ENCODE measurements around the gene DARS1.
"Not testable (repeated sequence)": the region's sequence is repeated elsewhere in the genome, so short reads cannot be mapped to it uniquely, and the experiment has no call there.

The DARS1 gene

GRCh38 chr2:135890149-135890548 lies 95.3 kb downstream of the DARS1 start:
- H3K79me2 ChIP-seq (ENCODE audit: low read length) = no peaks in the 10 kb centered on the region

GRCh38 chr2:135888587-135888986 lies 96.8 kb downstream of the DARS1 start:
- H3K27me3 ChIP-seq (ENCODE audit: low read depth, low read length); H3K9ac ChIP-seq (ENCODE audit: low read length); H3K4me3 ChIP-seq (ENCODE audit: low read length); H3K4me1 ChIP-seq (ENCODE audit: low read length); H3K9me3 ChIP-seq (ENCODE audit: insufficient read depth, low read length); H3K36me3 ChIP-seq (replicated peaks; ENCODE audit: low read depth, low read length); H3K27ac ChIP-seq (ENCODE audit: low read length); H3K79me2 ChIP-seq (ENCODE audit: low read length); H4K20me1 ChIP-seq (ENCODE audit: insufficient read depth, low read length); H2AFZ ChIP-seq (ENCODE audit: low read depth, low read length); H3K4me2 ChIP-seq (ENCODE audit: low read length): not testable (repeated sequence)

More at GRCh38 chr2:135890149-135890548, 95.3 kb downstream of the DARS1 start:
- Histone ChIP-seq H3K27ac (ENCODE audit: low read length) (no peak overlapping the region), H3K4me3 (ENCODE audit: low read length) (no peak overlapping the region), H3K9ac (ENCODE audit: low read length) (no peak overlapping the region), H3K4me1 (ENCODE audit: low read length) (no peaks in the 10 kb centered on the region), H4K20me1 (ENCODE audit: insufficient read depth, low read length) (no peaks in the 10 kb centered on the region), H2AFZ (ENCODE audit: low read depth, low read length) (no peak overlapping the region), H3K9me3 (ENCODE audit: insufficient read depth, low read length) (no peaks in the 10 kb centered on the region), H3K36me3 (replicated peaks; ENCODE audit: low read depth, low read length) (no peaks in the 10 kb centered on the region), H3K4me2 (ENCODE audit: low read length) (no peak overlapping the region), H3K27me3 (ENCODE audit: low read depth, low read length) (no peaks in the 10 kb centered on the region)
- TF ChIP-seq CTCF (IDR thresholded peaks at IDR 0.05; ENCODE audit: low read depth, low read length) = no peak
- TF ChIP-seq EZH2phosphoT487 (IDR thresholded peaks at IDR 0.05; ENCODE audit: low read depth) = no peak

- no peaks in the 10 kb centered on the region for H4K20me1 ChIP-seq (ENCODE audit: insufficient read depth, low read length)
- peaks cover 8% of the 10 kb centered on the region; the same call in 1 of the 2 replicates for H3K27me3 ChIP-seq (ENCODE audit: low read depth, low read length)
- H3K79me2 ChIP-seq (ENCODE audit: low read length) = no peaks in the 10 kb centered on the region
- H3K4me2 ChIP-seq (ENCODE audit: low read length) = no peak overlapping the region
- no peaks in the 10 kb centered on the region for H3K36me3 ChIP-seq (replicated peaks; ENCODE audit: low read depth, low read length)
- H2AFZ ChIP-seq (ENCODE audit: low read depth, low read length) = no peak overlapping the region
- no peak for TF ChIP-seq CTCF (IDR thresholded peaks at IDR 0.05; ENCODE audit: low read depth, low read length)
- no peak overlapping the region for H3K4me3 ChIP-seq (ENCODE audit: low read length)
- H3K9ac ChIP-seq (ENCODE audit: low read length) = no peak overlapping the region
- no peaks in the 10 kb centered on the region for H3K4me1 ChIP-seq (ENCODE audit: low read length)
- no peak overlapping the region for H3K27ac ChIP-seq (ENCODE audit: low read length)
- no peaks in the 10 kb centered on the region for H3K9me3 ChIP-seq (ENCODE audit: insufficient read depth, low read length)
Measured at GRCh38 chr2:135885709-135886108, 99.7 kb downstream of the DARS1 start.

GRCh38 chr2:135882415-135882814 lies 103.0 kb downstream of the DARS1 start:
- Histone ChIP-seq H3K27ac (ENCODE audit: low read length) (no peak overlapping the region), H3K36me3 (replicated peaks; ENCODE audit: low read depth, low read length) (no peaks in the 10 kb centered on the region), H3K9ac (ENCODE audit: low read length) (no peak overlapping the region), H3K4me3 (ENCODE audit: low read length) (no peak overlapping the region), H4K20me1 (ENCODE audit: insufficient read depth, low read length) (no peaks in the 10 kb centered on the region), H3K79me2 (ENCODE audit: low read length) (no peaks in the 10 kb centered on the region), H3K4me1 (ENCODE audit: low read length) (peaks cover 3% of the 10 kb centered on the region; the same call in 1 of the 2 replicates), H3K27me3 (ENCODE audit: low read depth, low read length) (peaks cover 8% of the 10 kb centered on the region; the same call in 1 of the 2 replicates), H2AFZ (ENCODE audit: low read depth, low read length) (no peak overlapping the region), H3K4me2 (ENCODE audit: low read length) (no peak overlapping the region), H3K9me3 (ENCODE audit: insufficient read depth, low read length) (no peaks in the 10 kb centered on the region)
- no peak for TF ChIP-seq CTCF (IDR thresholded peaks at IDR 0.05; ENCODE audit: low read depth, low read length)

- Histone ChIP-seq H3K79me2 (ENCODE audit: low read length) (peaks cover 34% of the 10 kb centered on the region), H3K4me2 (ENCODE audit: low read length) (peak overlapping the region; percentile 55), H3K9ac (ENCODE audit: low read length) (peak overlapping the region; percentile 66), H2AFZ (ENCODE audit: low read depth, low read length) (peak overlapping the region; percentile 19; the same call in 1 of the 2 replicates), H4K20me1 (ENCODE audit: insufficient read depth, low read length) (peaks cover 21% of the 10 kb centered on the region), H3K27ac (ENCODE audit: low read length) (peak overlapping the region; percentile 28), H3K4me3 (ENCODE audit: low read length) (peak overlapping the region; percentile 98)
- H3K9me3 ChIP-seq (ENCODE audit: insufficient read depth, low read length); H3K36me3 ChIP-seq (replicated peaks; ENCODE audit: low read depth, low read length); H3K4me1 ChIP-seq (ENCODE audit: low read length); H3K27me3 ChIP-seq (ENCODE audit: low read depth, low read length): not testable (repeated sequence)
Measured at GRCh38 chr2:135876770-135877169, 108.7 kb downstream of the DARS1 start.
